ENCODE results near the gene SERINC5.

GRCh38 chr5:80119372-80119771 is 136.5 kb downstream of the SERINC5 start:
- no peak for TF ChIP-seq EP300 (IDR thresholded peaks at IDR 0.05; ENCODE audit: borderline replicate concordance in 1 of 2, low read depth in 1 of 2, low read length in 1 of 2)
- TF ChIP-seq POLR2AphosphoS5 (IDR thresholded peaks at IDR 0.05; ENCODE audit: low read depth, low read length), result no peak
- TF ChIP-seq CTCF (IDR thresholded peaks at IDR 0.05), result no peak
